ENCODE data around the gene PUS10.
A peak's percentile ranks its signal among the peaks of the same experiment; 100 is the strongest.
"Not testable (repeated sequence)": the region's sequence is repeated elsewhere in the genome, so short reads cannot be mapped to it uniquely, and the experiment has no call there.

Gene PUS10

GRCh38 chr2:61017556-61018317 is at the start of gene PUS10, which contains the start of gene PEX13:
Gene PUS10, minus strand, starts transcription at chr2:61018255. Its CDS starts 6,365 bp downstream, at chr2:61011890.
Gene PEX13, plus strand, starts transcription at chr2:61017720. Its CDS starts 40 bp downstream, at chr2:61017760.
- ATAC-seq = peak; percentile 88 to 90

GRCh38 chr2:61065714-61066709 is 48.0 kb upstream of the PUS10 start, which contains the start of gene SANBR:
Gene SANBR, plus strand, starts transcription at chr2:61065871. Its CDS starts 4,480 bp downstream, at chr2:61070351.
- peak; percentile 99 for ATAC-seq

- ATAC-seq = no peak
Observed at GRCh38 chr2:61059382-61059781, 41.3 kb upstream of the PUS10 start.

- no peak for ATAC-seq
Observed at GRCh38 chr2:61057562-61057961, 39.5 kb upstream of the PUS10 start.

GRCh38 chr2:61055557-61055956 is 37.5 kb upstream of the PUS10 start:
- no peak for ATAC-seq

GRCh38 chr2:61045999-61046398 is 27.9 kb upstream of the PUS10 start:
- ATAC-seq = no peak

GRCh38 chr2:61045226-61045625 is 27.2 kb upstream of the PUS10 start:
- no peak for ATAC-seq

GRCh38 chr2:61044636-61045035 is 26.6 kb upstream of the PUS10 start:
- ATAC-seq = peak in 1 of 2 donors; percentile 65

- ATAC-seq = no peak
Observed at GRCh38 chr2:61042807-61043206, 24.8 kb upstream of the PUS10 start.

GRCh38 chr2:61036643-61037042 is 18.6 kb upstream of the PUS10 start:
- not testable (repeated sequence) for ATAC-seq

- not testable (repeated sequence) for ATAC-seq
Observed at GRCh38 chr2:61034592-61034991, 16.5 kb upstream of the PUS10 start.

GRCh38 chr2:61029533-61029932 is 11.5 kb upstream of the PUS10 start:
- no peak for ATAC-seq

- no peak for ATAC-seq
Observed at GRCh38 chr2:61023670-61024069, 5.6 kb upstream of the PUS10 start.

GRCh38 chr2:61021228-61021660 is 3.2 kb upstream of the PUS10 start:
- no peak for ATAC-seq

GRCh38 chr2:61018798-61019197 is 743 bp upstream of the PUS10 start:
- ATAC-seq = no peak

GRCh38 chr2:61018318-61018755 is 282 bp upstream of the PUS10 start:
- ATAC-seq = peak in 1 of 2 donors; percentile 1

GRCh38 chr2:61017003-61017555 is 976 bp downstream of the PUS10 start:
- peak; percentile 74 to 77 for ATAC-seq

GRCh38 chr2:61016392-61017002 is 1.6 kb downstream of the PUS10 start:
- ATAC-seq = peak; percentile 25 to 27

- no peak for ATAC-seq
Observed at GRCh38 chr2:61015976-61016375, 2.1 kb downstream of the PUS10 start.

- no peak for ATAC-seq
Observed at GRCh38 chr2:61014763-61015162, 3.3 kb downstream of the PUS10 start.

GRCh38 chr2:61013382-61013781 is 4.7 kb downstream of the PUS10 start:
- ATAC-seq = no peak

GRCh38 chr2:61012303-61012702 is 5.8 kb downstream of the PUS10 start:
- not testable (repeated sequence) for ATAC-seq
